H1 (cell line): ENCODE data around the gene SPATA16. TPM values are rescaled to one million over a fixed set of nuclear protein-coding genes. Genes with fewer than 3 reads are reported as not detected.

Experiments
- CTCF ChIA-PET: fragments of 300-600 bp; sonication (Branson Sonifier 250); formaldehyde crosslinking; loops from one replicate; lab custom pipeline; 2021; ENCODE audit not compliant: partially characterized antibody; lab: Charles Lee
- POLR2A ChIA-PET: fragments of 300-600 bp; sonication (Branson Sonifier 250); formaldehyde crosslinking; loops from one replicate; lab custom pipeline; 2021; ENCODE audit warnings: inconsistent platforms; ENCODE audit not compliant: partially characterized antibody; lab: Charles Lee
- DNase-seq, 2 experiments: peaks; one replicate each; pipeline versions ENCODE4 v3.0.0 to v3.0.0-alpha.2; 2010 to 2022; ENCODE audit warnings: low spot score in 2 of 2, low read depth in 1 of 2, mixed read lengths in 1 of 2
- FAIRE-seq: peaks from 2 replicates; lab custom pipeline; 2011; peaks lifted over from hg19 to GRCh38; lab: Jason Lieb, UNC
- H2AFZ ChIP-seq: 2 replicates; pipeline ENCODE4 v1.8.1; 2012; ENCODE audit warnings: low read length, inconsistent platforms
- H2AK5ac ChIP-seq: 2 replicates; pipeline ENCODE4 v1.6.1; 2013; ENCODE audit warnings: low read depth, low read length
- H2BK120ac ChIP-seq: replicated peaks from 2 replicates; pipeline ENCODE3; 2013; ENCODE audit warnings: low read depth, low read length, inconsistent platforms
- H2BK12ac ChIP-seq: 2 replicates; pipeline ENCODE4 v1.6.1; 2013; ENCODE audit warnings: low read depth, low read length
- H2BK15ac ChIP-seq: 2 replicates; pipeline ENCODE4 v1.6.1; 2013; ENCODE audit warnings: low read length
- H2BK20ac ChIP-seq: 2 replicates; pipeline ENCODE4 v1.6.1; 2013; ENCODE audit warnings: low read length
- H2BK5ac ChIP-seq: 2 replicates; pipeline ENCODE4 v1.6.1; 2013; ENCODE audit warnings: low read depth, low read length
- H3K14ac ChIP-seq: 2 replicates; pipeline ENCODE4 v1.6.1; 2013; ENCODE audit warnings: inconsistent platforms; ENCODE audit not compliant: insufficient read length
- H3K18ac ChIP-seq: 2 replicates; pipeline ENCODE4 v1.6.1; 2013; ENCODE audit warnings: low read length; ENCODE audit errors: extremely low read depth
- H3K23ac ChIP-seq: 2 replicates; pipeline ENCODE4 v1.6.1; 2013; ENCODE audit warnings: inconsistent platforms; ENCODE audit not compliant: insufficient read length
- H3K23me2 ChIP-seq: 2 replicates; pipeline ENCODE4 v1.6.1; 2013; ENCODE audit warnings: low read depth, low read length
- H3K27ac ChIP-seq: 2 replicates; pipeline ENCODE4 v1.6.1; 2011; ENCODE audit warnings: low read depth, low read length, inconsistent platforms
- H3K27me3 ChIP-seq, 4 experiments: replicated peaks in 1 of 4; 1 replicate in 1 of 4; 2 replicates in 3 of 4; pipeline versions ENCODE4 v1.6.1 to v1.8.1; 2011 to 2013; ENCODE audit warnings: low read length in 3 of 4, mild to moderate bottlenecking in 3 of 4, inconsistent platforms in 2 of 4, mixed read lengths in 2 of 4, moderate library complexity in 1 of 4; ENCODE audit not compliant: control insufficient read depth in 3 of 4, insufficient read depth in 3 of 4; ENCODE audit errors: extremely low read depth in 1 of 4
- H3K36me3 ChIP-seq, 4 experiments: 2 replicates each; pipeline versions ENCODE4 v1.6.1 to v1.8.1; 2011 to 2013; ENCODE audit warnings: mild to moderate bottlenecking in 4 of 4, low read length in 3 of 4, moderate library complexity in 2 of 4, control low read depth in 1 of 4, inconsistent platforms in 1 of 4; ENCODE audit not compliant: insufficient read depth in 4 of 4, control insufficient read depth in 2 of 4
- H3K4ac ChIP-seq: replicated peaks from 2 replicates; pipeline ENCODE3; 2013; ENCODE audit warnings: low read length, low read depth, mixed read lengths, inconsistent platforms; ENCODE audit not compliant: insufficient read length
- H3K4me1 ChIP-seq, 4 experiments: replicated peaks in 1 of 4; 1 replicate in 1 of 4; 2 replicates in 3 of 4; pipeline versions ENCODE4 v1.6.1 to v1.8.1; 2011 to 2013; ENCODE audit warnings: low read length in 3 of 4, inconsistent platforms in 2 of 4, mixed read lengths in 1 of 4; ENCODE audit not compliant: insufficient read depth in 4 of 4, control insufficient read depth in 3 of 4
- H3K4me2 ChIP-seq, 2 experiments: 2 replicates each; pipeline versions ENCODE4 v1.6.1 to v1.8.1; 2011 to 2013; ENCODE audit warnings: low read depth in 2 of 2, low read length in 2 of 2, control low read depth in 1 of 2, inconsistent platforms in 1 of 2, mild to moderate bottlenecking in 1 of 2; ENCODE audit not compliant: insufficient read depth in 1 of 2
- H3K4me3 ChIP-seq, 4 experiments: fragments of 200-600, 300-600 bp in 1 of 4; sonication (generic), shearing (Covaris generic), sonication (Bioruptor Twin) in 1 of 4; 2 replicates each; pipeline versions ENCODE4 v1.5.1 to v1.8.1; 2011 to 2016; ENCODE audit warnings: low read length in 4 of 4, low read depth in 3 of 4, control low read depth in 2 of 4, inconsistent platforms in 2 of 4, mild to moderate bottlenecking in 2 of 4, mixed read lengths in 1 of 4, moderate library complexity in 1 of 4; ENCODE audit not compliant: insufficient read depth in 2 of 4; ENCODE audit errors: extremely low read depth in 1 of 4
- H3K56ac ChIP-seq: replicated peaks from 2 replicates; pipeline ENCODE3; 2013; ENCODE audit warnings: low read depth, mild to moderate bottlenecking, mixed read lengths, low read length, inconsistent platforms; ENCODE audit not compliant: insufficient read length
- H3K79me1 ChIP-seq: 2 replicates; pipeline ENCODE4 v1.6.1; 2013; ENCODE audit warnings: low read depth, low read length, control low read depth
- H3K79me2 ChIP-seq, 2 experiments: 2 replicates each; pipeline versions ENCODE4 v1.6.1 to v1.8.1; 2012 to 2013; ENCODE audit warnings: low read length in 2 of 2, mild to moderate bottlenecking in 2 of 2, inconsistent platforms in 1 of 2; ENCODE audit not compliant: insufficient read depth in 2 of 2, control insufficient read depth in 1 of 2
- H3K9ac ChIP-seq, 4 experiments: replicated peaks in 1 of 4; 1 replicate in 1 of 4; 2 replicates in 3 of 4; pipeline versions ENCODE4 v1.6.1 to v1.8.1; 2011 to 2013; ENCODE audit warnings: low read depth in 3 of 4, low read length in 3 of 4, control low read depth in 2 of 4, mild to moderate bottlenecking in 2 of 4, moderate library complexity in 2 of 4, inconsistent platforms in 1 of 4; ENCODE audit errors: extremely low read depth in 1 of 4
- H3K9me3 ChIP-seq, 2 experiments: 2 replicates each; pipeline versions ENCODE4 v1.6.1 to v1.8.1; 2012 to 2013; ENCODE audit warnings: mild to moderate bottlenecking in 2 of 2, moderate library complexity in 2 of 2, control low read depth in 1 of 2, inconsistent platforms in 1 of 2, low read depth in 1 of 2, low read length in 1 of 2, mixed read lengths in 1 of 2; ENCODE audit not compliant: insufficient read depth in 2 of 2
- H4K20me1 ChIP-seq, 2 experiments: replicated peaks in 1 of 2; 2 replicates each; pipeline versions ENCODE3 to v1.8.1; 2011 to 2013; ENCODE audit warnings: inconsistent platforms in 2 of 2, low read length in 2 of 2, mild to moderate bottlenecking in 1 of 2; ENCODE audit not compliant: insufficient read depth in 2 of 2, control insufficient read depth in 1 of 2
- H4K5ac ChIP-seq: 2 replicates; pipeline ENCODE4 v1.6.1; 2013; ENCODE audit warnings: low read length, low read depth, mixed read lengths, inconsistent platforms; ENCODE audit not compliant: insufficient read length
- H4K8ac ChIP-seq: 2 replicates; pipeline ENCODE4 v1.8.0; 2013; ENCODE audit warnings: mild to moderate bottlenecking, moderate library complexity, low read length, inconsistent platforms; ENCODE audit not compliant: insufficient read depth; ENCODE audit errors: extremely low read depth
- H4K91ac ChIP-seq: replicated peaks from 2 replicates; pipeline ENCODE3; 2013; ENCODE audit warnings: low read length, mixed read lengths, inconsistent platforms; ENCODE audit not compliant: insufficient read length
- BACH1 ChIP-seq: IDR thresholded peaks from 2 replicates; pipeline ENCODE4 v1.6.1; 2012; ENCODE audit warnings: low read length, improper control_type of control experiment
- BRCA1 ChIP-seq: IDR thresholded peaks from 2 replicates; pipeline ENCODE4 v1.6.1; 2012; ENCODE audit warnings: low read depth, low read length, improper control_type of control experiment
- CHD1 ChIP-seq: IDR thresholded peaks from 2 replicates; pipeline ENCODE4 v1.6.1; 2012; ENCODE audit warnings: low read depth, low read length, improper control_type of control experiment
- CHD2 ChIP-seq: IDR thresholded peaks from 2 replicates; pipeline ENCODE4 v1.6.1; 2012; ENCODE audit warnings: low read length, improper control_type of control experiment
- GTF2F1 ChIP-seq: IDR thresholded peaks from 2 replicates; pipeline ENCODE4 v1.6.1; 2012; ENCODE audit warnings: low read depth, low read length, improper control_type of control experiment, borderline replicate concordance
- HDAC2 ChIP-seq, 2 experiments: fragments of 300-600 bp in 1 of 2; sonication (generic) in 1 of 2; IDR thresholded peaks; 2 replicates each; pipeline ENCODE4 v1.6.1; 2011 to 2012; ENCODE audit warnings: low read depth in 2 of 2, low read length in 2 of 2, mild to moderate bottlenecking in 2 of 2, moderate library complexity in 2 of 2, borderline replicate concordance in 1 of 2, inconsistent platforms in 1 of 2
- KDM5A ChIP-seq: fragments of 200-600 bp; IDR thresholded peaks from 2 replicates; pipeline ENCODE4 v1.7.1; 2012; ENCODE audit warnings: mild to moderate bottlenecking, low read length, inconsistent platforms, mixed read lengths
- PHF8 ChIP-seq: fragments of 200-600 bp; sonication (generic); conservative IDR thresholded peaks from 2 replicates; pipeline ENCODE4 v1.7.1; 2012; ENCODE audit warnings: low read depth, mild to moderate bottlenecking, inconsistent platforms, low read length, moderate library complexity
- POLR2A ChIP-seq, 2 experiments: IDR thresholded peaks; 1 replicate in 1 of 2; 2 replicates in 1 of 2; pipeline ENCODE4 v1.6.1; 2011; ENCODE audit warnings: low read depth in 2 of 2, low read length in 2 of 2, mild to moderate bottlenecking in 2 of 2; ENCODE audit errors: control extremely low read depth in 1 of 2
- RBBP5 ChIP-seq: IDR thresholded peaks from 2 replicates; pipeline ENCODE4 v1.7.1; 2012; ENCODE audit warnings: low read depth, mild to moderate bottlenecking, inconsistent platforms, low read length, moderate library complexity, borderline replicate concordance
- SAP30 ChIP-seq: fragments of 300-600 bp; sonication (generic); IDR thresholded peaks from 2 replicates; pipeline ENCODE4 v1.7.1; 2012; ENCODE audit warnings: low read length, moderate library complexity, mild to moderate bottlenecking, inconsistent platforms; ENCODE audit not compliant: insufficient read depth, insufficient replicate concordance
- SUZ12 ChIP-seq: fragments of 200-600 bp; sonication (generic); IDR thresholded peaks from 2 replicates; pipeline ENCODE4 v1.6.1; 2012; ENCODE audit warnings: mild to moderate bottlenecking, inconsistent platforms, low read length, moderate library complexity, mixed read lengths
- TBP ChIP-seq: IDR thresholded peaks from 2 replicates; pipeline ENCODE4 v1.6.1; 2011; ENCODE audit warnings: low read depth, low read length, improper control_type of control experiment
- polyA plus RNA-seq, 7 experiments: library from polyadenylated mRNA; depleted of rRNA in 3 of 7; stranded (reverse) in 5 of 7; unstranded in 2 of 7; fragments of >200 nt in 5 of 7; fragments of 200-250 nt in 2 of 7; gene quantifications; 1 replicate in 5 of 7; 2 replicates in 1 of 7; 4 replicates in 1 of 7; pipeline versions ENCODE4 v1.2.1 to v1.2.3, GENCODE V29; 2011 to 2013; ENCODE audit warnings: missing spikeins in 2 of 7, mixed read lengths in 2 of 7
- total RNA-seq: library from RNA; stranded (reverse); fragmentation: NEBNext Ultra II Directional; extraction: Animal tissue kit (Norgen Biotek cat#: 25700); gene quantifications from 2 replicates; pipeline ENCODE4 v1.2.1, GENCODE V29; 2021
- TF ChIP-seq, protein P1 (sequence below), 3 experiments: IDR thresholded peaks; 1 replicate in 2 of 3; 2 replicates in 1 of 3; pipeline versions ENCODE4 v1.5.1 to v1.6.1; 2011; ENCODE audit warnings: low read length in 3 of 3, mild to moderate bottlenecking in 3 of 3, inconsistent platforms in 2 of 3, low read depth in 1 of 3, moderate library complexity in 1 of 3; ENCODE audit not compliant: insufficient read depth in 1 of 3; ENCODE audit errors: control extremely low read depth in 1 of 3

The SPATA16 gene
- total and polyA plus RNA-seq, 2 of the 8 experiments (the other 6 are each of a cell fraction or from before 2014, with no cell fraction given): 0.05 to 2.7 TPM

DNA sequence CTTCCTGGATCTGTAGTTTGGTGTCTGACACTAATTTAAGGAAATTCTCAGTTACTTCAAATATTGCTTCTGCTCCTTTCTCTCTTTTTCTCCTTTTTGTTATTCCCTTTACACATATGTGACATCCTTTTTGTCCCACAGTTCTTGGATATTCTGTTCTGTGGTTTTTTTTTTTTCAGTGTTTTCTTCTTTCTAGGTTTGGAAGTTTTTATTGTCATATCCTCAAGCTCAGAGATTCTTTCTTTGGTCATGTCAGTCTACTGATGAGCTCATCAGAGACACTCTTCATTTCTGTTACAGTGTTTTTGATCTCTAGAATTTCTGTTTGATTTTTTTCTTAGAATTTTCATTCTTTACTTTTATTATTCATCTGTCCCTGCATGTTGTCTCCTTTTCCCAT, 140.5 kb downstream of the SPATA16 start:
- H3K79me1 ChIP-seq: no peaks in the 10 kb centered on the region
- no peak overlapping the region for H3K9ac ChIP-seq
- no peaks in the 10 kb centered on the region for H3K27me3 ChIP-seq
- H3K18ac ChIP-seq: no peak overlapping the region
- no peaks in the 10 kb centered on the region for H3K23me2 ChIP-seq
- no peak overlapping the region for H3K23ac ChIP-seq
- H2BK120ac ChIP-seq: no peak overlapping the region
- H2BK5ac ChIP-seq: no peak overlapping the region
- H3K56ac ChIP-seq: no peak overlapping the region
- H2AFZ ChIP-seq: no peak overlapping the region
- FAIRE-seq (no peak), DNase-seq (no peak)
- no peak overlapping the region for H3K14ac ChIP-seq
- no peak overlapping the region for H3K4me2 ChIP-seq
- H3K4me3 ChIP-seq: no peak overlapping the region
- H3K4me1 ChIP-seq: no peaks in the 10 kb centered on the region
- H3K4ac ChIP-seq: no peak overlapping the region
- H3K36me3 ChIP-seq: no peaks in the 10 kb centered on the region
- no peak overlapping the region for H2BK15ac ChIP-seq
- no peak overlapping the region for H2AK5ac ChIP-seq
- CTCF ChIA-PET: no interaction called here
- H4K91ac ChIP-seq: no peak overlapping the region
- H3K27ac ChIP-seq: no peak overlapping the region
- no peaks in the 10 kb centered on the region for H3K79me2 ChIP-seq
- H2BK20ac ChIP-seq: no peak overlapping the region
- POLR2A ChIA-PET: no interaction called here
- H4K8ac ChIP-seq: no peak overlapping the region
- H3K9me3 ChIP-seq: no peaks in the 10 kb centered on the region
- no peak overlapping the region for H2BK12ac ChIP-seq
- H4K5ac ChIP-seq: no peak overlapping the region
- no peaks in the 10 kb centered on the region for H4K20me1 ChIP-seq
- no peak for TF ChIP-seq SAP30
- no peak for TF ChIP-seq TBP
- no peak for TF ChIP-seq CHD2
- TF ChIP-seq, protein P1, sequence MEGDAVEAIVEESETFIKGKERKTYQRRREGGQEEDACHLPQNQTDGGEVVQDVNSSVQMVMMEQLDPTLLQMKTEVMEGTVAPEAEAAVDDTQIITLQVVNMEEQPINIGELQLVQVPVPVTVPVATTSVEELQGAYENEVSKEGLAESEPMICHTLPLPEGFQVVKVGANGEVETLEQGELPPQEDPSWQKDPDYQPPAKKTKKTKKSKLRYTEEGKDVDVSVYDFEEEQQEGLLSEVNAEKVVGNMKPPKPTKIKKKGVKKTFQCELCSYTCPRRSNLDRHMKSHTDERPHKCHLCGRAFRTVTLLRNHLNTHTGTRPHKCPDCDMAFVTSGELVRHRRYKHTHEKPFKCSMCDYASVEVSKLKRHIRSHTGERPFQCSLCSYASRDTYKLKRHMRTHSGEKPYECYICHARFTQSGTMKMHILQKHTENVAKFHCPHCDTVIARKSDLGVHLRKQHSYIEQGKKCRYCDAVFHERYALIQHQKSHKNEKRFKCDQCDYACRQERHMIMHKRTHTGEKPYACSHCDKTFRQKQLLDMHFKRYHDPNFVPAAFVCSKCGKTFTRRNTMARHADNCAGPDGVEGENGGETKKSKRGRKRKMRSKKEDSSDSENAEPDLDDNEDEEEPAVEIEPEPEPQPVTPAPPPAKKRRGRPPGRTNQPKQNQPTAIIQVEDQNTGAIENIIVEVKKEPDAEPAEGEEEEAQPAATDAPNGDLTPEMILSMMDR (IDR thresholded peaks at IDR 0.05; ENCODE audit: control extremely low read depth in 1 of 3, insufficient read depth in 1 of 3, low read depth in 1 of 3, low read length in 3 of 3): no peak
- TF ChIP-seq RBBP5: no peak
- TF ChIP-seq SUZ12: no peak
- TF ChIP-seq POLR2A (IDR thresholded peaks at IDR 0.05; ENCODE audit: control extremely low read depth in 1 of 2, low read depth in 2 of 2, low read length in 2 of 2): no peak
- TF ChIP-seq BACH1: no peak
- no peak for TF ChIP-seq CHD1
- no peak for TF ChIP-seq GTF2F1
- no peak for TF ChIP-seq BRCA1
- no peak for TF ChIP-seq KDM5A
- no peak for TF ChIP-seq PHF8
- TF ChIP-seq HDAC2 (IDR thresholded peaks at IDR 0.05; ENCODE audit: borderline replicate concordance in 1 of 2, low read depth in 2 of 2, low read length in 2 of 2): no peak
